PC-3 (cell line): Measurements from ENCODE around the gene LRRC7. TPM values are rescaled to one million over a fixed set of nuclear protein-coding genes. Genes with fewer than 3 reads are reported as not detected.

ENCODE experiments used
- ATAC-seq: fragments of 200-7000 bp; cut with Tn5 transposase; 2 replicates; pipeline ENCODE4 v1.9.1; 2020; ENCODE audit warnings: mild to moderate bottlenecking, moderate library complexity
- BruUV-seq: library from RNA; stranded (reverse); fragments of 400-500 nt; replicated peaks from 2 replicates; lab custom pipeline; 2021; lab: Mats Ljungman, UMichigan
- CTCF ChIA-PET: fragments of 300-600 bp; sonication (Branson Sonifier 250); formaldehyde crosslinking; loops from one replicate; lab custom pipeline; 2022; ENCODE audit warnings: antibody characterized with exemption; lab: Charles Lee
- POLR2A ChIA-PET: fragments of 300-600 bp; sonication (Branson Sonifier 250); formaldehyde crosslinking; loops from one replicate; lab custom pipeline; 2022; ENCODE audit warnings: antibody characterized with exemption; ENCODE audit not compliant: unreplicated experiment; lab: Charles Lee
- DNase-seq: peaks from one replicate; pipeline ENCODE4 v3.0.0-alpha.2; 2015
- H2AFZ ChIP-seq: fragments of 300-600 bp; sonication (generic); 2 replicates; pipeline ENCODE4 v1.6.0; 2016; ENCODE audit warnings: antibody characterized with exemption, low read length
- H3F3A ChIP-seq: fragments of 300-600 bp; sonication (generic); one replicate; pipeline ENCODE4 v1.6.0; 2017; ENCODE audit warnings: antibody characterized with exemption, low read length, control low read depth, mild to moderate bottlenecking; ENCODE audit not compliant: unreplicated experiment
- H3K27ac ChIP-seq: fragments of 300-600 bp; sonication (generic); 2 replicates; pipeline ENCODE4 v1.5.1; 2016; ENCODE audit warnings: mild to moderate bottlenecking, low read length
- H3K27me3 ChIP-seq: fragments of 300-600 bp; sonication (generic); 2 replicates; pipeline ENCODE4 v1.6.1; 2016; ENCODE audit warnings: low read length, mixed read lengths
- H3K36me3 ChIP-seq: fragments of 300-600 bp; sonication (generic); 2 replicates; pipeline ENCODE4 v1.6.1; 2016; ENCODE audit warnings: low read depth, mixed run types, low read length, mixed read lengths
- H3K4me1 ChIP-seq: fragments of 300-600 bp; sonication (generic); 2 replicates; pipeline ENCODE4 v1.5.1; 2016; ENCODE audit warnings: low read length; ENCODE audit not compliant: insufficient read depth
- H3K4me2 ChIP-seq: fragments of 300-600 bp; sonication (generic); 2 replicates; pipeline ENCODE4 v1.6.0; 2016; ENCODE audit warnings: low read length
- H3K4me3 ChIP-seq: fragments of 300-600 bp; sonication (generic); 2 replicates; pipeline ENCODE4 v1.5.1; 2016; ENCODE audit warnings: mild to moderate bottlenecking, low read length, mixed read lengths
- H3K79me2 ChIP-seq: fragments of 300-600 bp; sonication (generic); 2 replicates; pipeline ENCODE4 v1.6.1; 2017; ENCODE audit warnings: low read length, mixed read lengths
- H3K9ac ChIP-seq: fragments of 300-600 bp; sonication (generic); 2 replicates; pipeline ENCODE4 v1.6.0; 2016; ENCODE audit warnings: mild to moderate bottlenecking, low read length
- H3K9me2 ChIP-seq: fragments of 300-600 bp; sonication (generic); replicated peaks from 2 replicates; pipeline ENCODE4 v1.6.1; 2016; ENCODE audit warnings: mixed run types, low read length, mixed read lengths
- H3K9me3 ChIP-seq: fragments of 300-600 bp; sonication (generic); 2 replicates; pipeline ENCODE4 v1.6.1; 2016; ENCODE audit warnings: low read length, mixed read lengths
- H4K20me1 ChIP-seq: fragments of 300-600 bp; sonication (generic); 2 replicates; pipeline ENCODE4 v1.6.1; 2016; ENCODE audit warnings: low read length, mixed read lengths
- EZH2 ChIP-seq: fragments of 300-600 bp; sonication (generic); IDR thresholded peaks from one replicate; pipeline ENCODE4 v1.6.1; 2017; ENCODE audit warnings: antibody characterized with exemption, mild to moderate bottlenecking, low read length; ENCODE audit not compliant: unreplicated experiment
- EZH2phosphoT487 ChIP-seq: fragments of 300-600 bp; sonication (generic); IDR thresholded peaks from 2 replicates; pipeline ENCODE4 v1.6.1; 2018; ENCODE audit warnings: mild to moderate bottlenecking, antibody characterized with exemption, low read length, borderline replicate concordance
- intact Hi-C: fragments of 100-400 bp; cut with micrococcal nuclease; formaldehyde crosslinking; loops from 2 replicates; pipeline ENCODE4 v1.9.0; 2023
- total RNA-seq: library from RNA; depleted of rRNA; stranded (reverse); fragments of >200 nt; gene quantifications from 2 replicates; pipeline ENCODE4 v1.2.3, GENCODE V29; 2014
- TF ChIP-seq, protein P1 (sequence below): fragments of 300-600 bp; sonication (generic); conservative IDR thresholded peaks from 2 replicates; pipeline ENCODE4 v1.5.1; 2017; ENCODE audit warnings: antibody characterized with exemption, low read depth, mild to moderate bottlenecking, low read length

Gene LRRC7
- total RNA-seq, 1 experiment from 2014 or later = 0.04 TPM

DNA sequence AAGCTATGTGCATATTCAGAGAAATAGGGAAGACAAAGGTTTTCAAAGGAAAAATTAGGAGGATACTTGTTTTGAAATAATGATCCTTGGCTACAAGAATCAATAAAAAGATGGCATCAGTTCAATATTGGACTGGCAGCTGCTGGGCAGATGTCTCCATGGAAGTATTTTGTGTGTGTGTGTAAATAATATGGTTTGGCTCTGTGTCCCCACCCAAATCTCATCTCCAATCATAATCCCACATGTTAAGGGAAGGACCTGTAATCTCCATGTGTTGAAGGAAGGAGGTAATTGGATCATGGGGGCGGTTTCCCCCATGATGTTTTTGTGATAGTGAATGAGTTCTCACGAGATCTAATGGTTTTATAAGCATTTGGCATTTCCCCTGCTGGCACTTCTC, 40.4 kb upstream of the LRRC7 start:
- H4K20me1 ChIP-seq = no peaks in the 10 kb centered on the region
- H3K79me2 ChIP-seq = no peaks in the 10 kb centered on the region
- DNase-seq (no peak), ATAC-seq (no peak)
- POLR2A ChIA-PET = no interaction called here
- no peaks in the 10 kb centered on the region for H3F3A ChIP-seq
- no peak overlapping the region for H2AFZ ChIP-seq
- intact Hi-C loops = no loop called here
- H3K36me3 ChIP-seq = no peaks in the 10 kb centered on the region
- CTCF ChIA-PET = no interaction called here
- H3K9me3 ChIP-seq = no peaks in the 10 kb centered on the region
- H3K27ac ChIP-seq = no peak overlapping the region
- BruUV-seq = no TSS peak
- no peaks in the 10 kb centered on the region for H3K4me1 ChIP-seq
- peaks cover 23% of the 10 kb centered on the region for H3K27me3 ChIP-seq
- H3K4me3 ChIP-seq = no peak overlapping the region
- no peak for TF ChIP-seq EZH2phosphoT487
- TF ChIP-seq, protein P1, sequence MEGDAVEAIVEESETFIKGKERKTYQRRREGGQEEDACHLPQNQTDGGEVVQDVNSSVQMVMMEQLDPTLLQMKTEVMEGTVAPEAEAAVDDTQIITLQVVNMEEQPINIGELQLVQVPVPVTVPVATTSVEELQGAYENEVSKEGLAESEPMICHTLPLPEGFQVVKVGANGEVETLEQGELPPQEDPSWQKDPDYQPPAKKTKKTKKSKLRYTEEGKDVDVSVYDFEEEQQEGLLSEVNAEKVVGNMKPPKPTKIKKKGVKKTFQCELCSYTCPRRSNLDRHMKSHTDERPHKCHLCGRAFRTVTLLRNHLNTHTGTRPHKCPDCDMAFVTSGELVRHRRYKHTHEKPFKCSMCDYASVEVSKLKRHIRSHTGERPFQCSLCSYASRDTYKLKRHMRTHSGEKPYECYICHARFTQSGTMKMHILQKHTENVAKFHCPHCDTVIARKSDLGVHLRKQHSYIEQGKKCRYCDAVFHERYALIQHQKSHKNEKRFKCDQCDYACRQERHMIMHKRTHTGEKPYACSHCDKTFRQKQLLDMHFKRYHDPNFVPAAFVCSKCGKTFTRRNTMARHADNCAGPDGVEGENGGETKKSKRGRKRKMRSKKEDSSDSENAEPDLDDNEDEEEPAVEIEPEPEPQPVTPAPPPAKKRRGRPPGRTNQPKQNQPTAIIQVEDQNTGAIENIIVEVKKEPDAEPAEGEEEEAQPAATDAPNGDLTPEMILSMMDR = no peak
- TF ChIP-seq EZH2 = no peak
- no peak overlapping the region for H3K9ac ChIP-seq
- H3K4me2 ChIP-seq = no peak overlapping the region
- H3K9me2 ChIP-seq = no peaks in the 10 kb centered on the region

DNA sequence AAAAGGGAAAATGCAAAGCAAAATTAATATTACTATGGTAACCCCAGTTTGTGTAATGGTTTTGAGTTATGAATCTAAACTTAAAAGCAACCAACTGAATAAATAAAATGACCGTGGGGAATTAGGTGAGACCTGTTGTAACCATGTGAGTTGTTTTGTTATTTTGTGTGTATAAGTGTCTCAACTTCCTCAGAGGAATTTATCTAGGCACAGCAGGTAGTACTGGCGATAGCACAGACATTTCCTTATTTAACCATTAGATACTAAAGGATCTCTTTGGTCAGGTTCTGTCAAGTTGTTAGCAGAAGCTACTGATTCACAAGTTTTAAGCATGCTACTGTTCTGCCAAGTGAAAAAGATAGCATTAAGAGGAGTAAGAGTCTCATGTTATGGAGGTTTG, 39.3 kb upstream of the LRRC7 start:
- Histone ChIP-seq H3K9me3 (no peaks in the 10 kb centered on the region), H2AFZ (no peak overlapping the region), H3K36me3 (no peaks in the 10 kb centered on the region), H3K4me1 (no peaks in the 10 kb centered on the region), H3K27me3 (peaks cover 23% of the 10 kb centered on the region), H3K4me3 (no peak overlapping the region), H3K27ac (no peak overlapping the region), H3F3A (no peaks in the 10 kb centered on the region), H3K79me2 (no peaks in the 10 kb centered on the region), H4K20me1 (no peaks in the 10 kb centered on the region), H3K9ac (no peak overlapping the region), H3K4me2 (no peak overlapping the region), H3K9me2 (no peaks in the 10 kb centered on the region)
- ChIA-PET POLR2A (no interaction called here), CTCF (no interaction called here)
- ATAC-seq (no peak), DNase-seq (no peak)
- TF ChIP-seq EZH2 (no peak), EZH2phosphoT487 (no peak)
- TF ChIP-seq, protein P1 = no peak
- no TSS peak for BruUV-seq
- intact Hi-C loops = no loop called here

DNA sequence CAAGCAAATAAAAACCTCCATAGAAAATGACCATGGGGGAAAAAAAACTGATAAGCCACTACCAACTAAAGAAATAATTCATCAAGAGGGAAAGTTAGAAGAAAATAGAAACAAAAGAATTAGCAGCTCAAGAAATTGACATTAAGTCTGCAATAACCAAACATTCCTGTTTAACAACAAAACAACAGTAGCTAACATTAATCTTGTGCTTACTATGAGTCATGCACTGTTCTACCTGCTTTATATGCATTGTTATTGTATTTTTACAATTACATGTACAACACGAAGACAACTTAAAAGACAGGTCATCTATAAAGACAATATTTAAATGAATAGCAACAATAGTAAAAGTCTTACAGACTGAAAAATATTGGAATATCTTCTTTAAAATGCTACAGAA, 34.4 kb upstream of the LRRC7 start:
- no peaks in the 10 kb centered on the region for H4K20me1 ChIP-seq
- no peaks in the 10 kb centered on the region for H3F3A ChIP-seq
- H3K4me3 ChIP-seq = no peak overlapping the region
- H3K36me3 ChIP-seq = no peaks in the 10 kb centered on the region
- H3K9me3 ChIP-seq = no peaks in the 10 kb centered on the region
- H3K9ac ChIP-seq = no peak overlapping the region
- H3K79me2 ChIP-seq = no peaks in the 10 kb centered on the region
- H2AFZ ChIP-seq = no peak overlapping the region
- peaks cover 9% of the 10 kb centered on the region; the same call in 1 of the 2 replicates for H3K27me3 ChIP-seq
- CTCF ChIA-PET = no interaction called here
- ATAC-seq (no peak), DNase-seq (no peak)
- no peaks in the 10 kb centered on the region for H3K9me2 ChIP-seq
- POLR2A ChIA-PET = interaction anchor here (0.6 kb wide), 1 partner anchor 1182 kb away, joined by 3 read pairs; no protein-coding TSS in a partner anchor
- no TSS peak for BruUV-seq
- intact Hi-C loops = no loop called here
- H3K4me1 ChIP-seq = no peaks in the 10 kb centered on the region
- no peak overlapping the region for H3K27ac ChIP-seq
- TF ChIP-seq EZH2phosphoT487 (no peak), EZH2 (no peak)
- TF ChIP-seq, protein P1 = no peak
- H3K4me2 ChIP-seq = no peak overlapping the region
